Measurements from ENCODE around the gene RIPOR3.

- TF ChIP-seq, protein P1, sequence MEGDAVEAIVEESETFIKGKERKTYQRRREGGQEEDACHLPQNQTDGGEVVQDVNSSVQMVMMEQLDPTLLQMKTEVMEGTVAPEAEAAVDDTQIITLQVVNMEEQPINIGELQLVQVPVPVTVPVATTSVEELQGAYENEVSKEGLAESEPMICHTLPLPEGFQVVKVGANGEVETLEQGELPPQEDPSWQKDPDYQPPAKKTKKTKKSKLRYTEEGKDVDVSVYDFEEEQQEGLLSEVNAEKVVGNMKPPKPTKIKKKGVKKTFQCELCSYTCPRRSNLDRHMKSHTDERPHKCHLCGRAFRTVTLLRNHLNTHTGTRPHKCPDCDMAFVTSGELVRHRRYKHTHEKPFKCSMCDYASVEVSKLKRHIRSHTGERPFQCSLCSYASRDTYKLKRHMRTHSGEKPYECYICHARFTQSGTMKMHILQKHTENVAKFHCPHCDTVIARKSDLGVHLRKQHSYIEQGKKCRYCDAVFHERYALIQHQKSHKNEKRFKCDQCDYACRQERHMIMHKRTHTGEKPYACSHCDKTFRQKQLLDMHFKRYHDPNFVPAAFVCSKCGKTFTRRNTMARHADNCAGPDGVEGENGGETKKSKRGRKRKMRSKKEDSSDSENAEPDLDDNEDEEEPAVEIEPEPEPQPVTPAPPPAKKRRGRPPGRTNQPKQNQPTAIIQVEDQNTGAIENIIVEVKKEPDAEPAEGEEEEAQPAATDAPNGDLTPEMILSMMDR (IDR thresholded peaks at IDR 0.05; ENCODE audit: insufficient read depth, low read length), result no peak
- TF ChIP-seq, protein P2, sequence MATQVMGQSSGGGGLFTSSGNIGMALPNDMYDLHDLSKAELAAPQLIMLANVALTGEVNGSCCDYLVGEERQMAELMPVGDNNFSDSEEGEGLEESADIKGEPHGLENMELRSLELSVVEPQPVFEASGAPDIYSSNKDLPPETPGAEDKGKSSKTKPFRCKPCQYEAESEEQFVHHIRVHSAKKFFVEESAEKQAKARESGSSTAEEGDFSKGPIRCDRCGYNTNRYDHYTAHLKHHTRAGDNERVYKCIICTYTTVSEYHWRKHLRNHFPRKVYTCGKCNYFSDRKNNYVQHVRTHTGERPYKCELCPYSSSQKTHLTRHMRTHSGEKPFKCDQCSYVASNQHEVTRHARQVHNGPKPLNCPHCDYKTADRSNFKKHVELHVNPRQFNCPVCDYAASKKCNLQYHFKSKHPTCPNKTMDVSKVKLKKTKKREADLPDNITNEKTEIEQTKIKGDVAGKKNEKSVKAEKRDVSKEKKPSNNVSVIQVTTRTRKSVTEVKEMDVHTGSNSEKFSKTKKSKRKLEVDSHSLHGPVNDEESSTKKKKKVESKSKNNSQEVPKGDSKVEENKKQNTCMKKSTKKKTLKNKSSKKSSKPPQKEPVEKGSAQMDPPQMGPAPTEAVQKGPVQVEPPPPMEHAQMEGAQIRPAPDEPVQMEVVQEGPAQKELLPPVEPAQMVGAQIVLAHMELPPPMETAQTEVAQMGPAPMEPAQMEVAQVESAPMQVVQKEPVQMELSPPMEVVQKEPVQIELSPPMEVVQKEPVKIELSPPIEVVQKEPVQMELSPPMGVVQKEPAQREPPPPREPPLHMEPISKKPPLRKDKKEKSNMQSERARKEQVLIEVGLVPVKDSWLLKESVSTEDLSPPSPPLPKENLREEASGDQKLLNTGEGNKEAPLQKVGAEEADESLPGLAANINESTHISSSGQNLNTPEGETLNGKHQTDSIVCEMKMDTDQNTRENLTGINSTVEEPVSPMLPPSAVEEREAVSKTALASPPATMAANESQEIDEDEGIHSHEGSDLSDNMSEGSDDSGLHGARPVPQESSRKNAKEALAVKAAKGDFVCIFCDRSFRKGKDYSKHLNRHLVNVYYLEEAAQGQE (IDR thresholded peaks at IDR 0.05; ENCODE audit: insufficient replicate concordance, low read depth), result no peak
- no peak for TF ChIP-seq POLR2AphosphoS5 (IDR thresholded peaks at IDR 0.05; ENCODE audit: low read depth)
- TF ChIP-seq SPI1 (IDR thresholded peaks at IDR 0.05; ENCODE audit: borderline replicate concordance, low read depth), result no peak
- TF ChIP-seq GABPA (IDR thresholded peaks at IDR 0.05; ENCODE audit: low read depth), result no peak
These were observed 49.0 kb downstream of the RIPOR3 start for GRCh38 chr20:50642288-50642803.
